ENCODE results near the gene DAP.

- no peak for TF ChIP-seq POLR2A (IDR thresholded peaks at IDR 0.05; ENCODE audit: low read depth, low read length)
- no peak for TF ChIP-seq SPI1 (IDR thresholded peaks at IDR 0.05; ENCODE audit: low read depth, low read length)
- no peak for TF ChIP-seq POLR2AphosphoS5 (IDR thresholded peaks at IDR 0.05; ENCODE audit: low read depth, low read length)
Observed at GRCh38 chr5:10686890-10687289, 74.1 kb downstream of the DAP start.

Measured in GM12891 (cell line).